AG20443 (cell line): ENCODE data around the gene MRPL48.
"Not testable (repeated sequence)": the region's sequence is repeated elsewhere in the genome, so short reads cannot be mapped to it uniquely, and the experiment has no call there.

ENCODE experiments used
- DNase-seq: peaks from one replicate; pipeline ENCODE4 v3.0.0; 2012; ENCODE audit warnings: low spot score, mixed read lengths

Gene MRPL48

GRCh38 chr11:73839123-73839457, 51.4 kb downstream of the MRPL48 start:
- no peak for DNase-seq

- DNase-seq = no peak
Measured at GRCh38 chr11:73851046-73851764, 63.5 kb downstream of the MRPL48 start.

GRCh38 chr11:73852049-73852448, 64.4 kb downstream of the MRPL48 start:
- DNase-seq = no peak

- peak; percentile 39 for DNase-seq
Measured at GRCh38 chr11:73854680-73855079, 67.0 kb downstream of the MRPL48 start.

- DNase-seq = no peak
Measured at GRCh38 chr11:73856031-73856567, 68.4 kb downstream of the MRPL48 start.

- DNase-seq = no peak
Measured at GRCh38 chr11:73859671-73860070, 72.0 kb downstream of the MRPL48 start.

- DNase-seq = no peak
Measured at GRCh38 chr11:73860202-73860601, 72.5 kb downstream of the MRPL48 start.

- DNase-seq = no peak
Measured at GRCh38 chr11:73862986-73863385, 75.3 kb downstream of the MRPL48 start.

- DNase-seq = no peak
Measured at GRCh38 chr11:73866095-73866579, 78.5 kb downstream of the MRPL48 start.

GRCh38 chr11:73866586-73866996, 78.9 kb downstream of the MRPL48 start:
- DNase-seq = peak; percentile 72

GRCh38 chr11:73869332-73869949, 81.8 kb downstream of the MRPL48 start:
- DNase-seq = no peak

GRCh38 chr11:73870261-73870660, 82.6 kb downstream of the MRPL48 start:
- no peak for DNase-seq

GRCh38 chr11:73872749-73873357, 85.2 kb downstream of the MRPL48 start:
- no peak for DNase-seq

GRCh38 chr11:73875380-73875779, 87.7 kb downstream of the MRPL48 start:
- DNase-seq = no peak

GRCh38 chr11:73875840-73876239, 88.2 kb downstream of the MRPL48 start:
- no peak for DNase-seq

GRCh38 chr11:73876424-73877310, 89.0 kb downstream of the MRPL48 start, which contains the start of the genes COA4 and PAAF1:
Gene COA4 (minus strand): TSS chr11:73876846. CDS start chr11:73873378, 3,468 bp downstream.
Gene PAAF1 (plus strand): TSS chr11:73876999. CDS start chr11:73877022, 23 bp downstream.
- peak; percentile 96 for DNase-seq

- no peak for DNase-seq
Measured at GRCh38 chr11:73878771-73879170, 91.1 kb downstream of the MRPL48 start.

- DNase-seq = not testable (repeated sequence)
Measured at GRCh38 chr11:73880449-73880848, 92.8 kb downstream of the MRPL48 start.

GRCh38 chr11:73883856-73884255, 96.2 kb downstream of the MRPL48 start:
- DNase-seq = no peak

GRCh38 chr11:73888244-73888643, 100.6 kb downstream of the MRPL48 start:
- DNase-seq = no peak

- DNase-seq = no peak
Measured at GRCh38 chr11:73889019-73889418, 101.3 kb downstream of the MRPL48 start.

- no peak for DNase-seq
Measured at GRCh38 chr11:73889536-73889935, 101.9 kb downstream of the MRPL48 start.
